BJ (cell line): ENCODE measurements around the gene CAMK2N2. TPM values are rescaled to one million over a fixed set of nuclear protein-coding genes. Genes with fewer than 3 reads are reported as not detected.

Experiments
- CTCF ChIA-PET: fragments of 350-600 bp; formaldehyde crosslinking; extraction: SDS; loops from one replicate; lab custom pipeline; 2021; ENCODE audit warnings: antibody characterized with exemption, inconsistent platforms; lab: Yijun Ruan, JAX
- POLR2A ChIA-PET: fragments of 300-600 bp; sonication (Branson Sonifier 250); formaldehyde crosslinking; extraction: SDS; loops from one replicate; lab custom pipeline; 2021; ENCODE audit warnings: antibody characterized with exemption; lab: Charles Lee
- DNase-seq: peaks from one replicate; pipeline ENCODE4 v3.0.0-alpha.2; 2011; ENCODE audit warnings: low read depth
- H3K27me3 ChIP-seq: 2 replicates; pipeline ENCODE4 v1.6.0; 2011; ENCODE audit warnings: low read length; ENCODE audit not compliant: control insufficient read depth, insufficient read depth
- H3K36me3 ChIP-seq: 2 replicates; pipeline ENCODE4 v1.5.1; 2011; ENCODE audit warnings: low read length; ENCODE audit not compliant: control insufficient read depth, insufficient read depth
- H3K4me3 ChIP-seq: 2 replicates; pipeline ENCODE4 v1.5.1; 2011; ENCODE audit warnings: low read depth, mild to moderate bottlenecking, control low read depth, low read length
- polyA plus RNA-seq: library from polyadenylated mRNA; depleted of rRNA; stranded (reverse); fragments of >200 nt; gene quantifications from 2 replicates; pipeline ENCODE4 v1.2.3, GENCODE V29; 2011
- TF ChIP-seq, protein P1 (sequence below): IDR thresholded peaks from 2 replicates; pipeline ENCODE4 v1.5.1; 2011; ENCODE audit warnings: low read depth, mild to moderate bottlenecking, control low read depth, inconsistent platforms, low read length, moderate library complexity; ENCODE audit not compliant: insufficient read depth

CAMK2N2 gene
- polyA plus RNA-seq, 1 experiment, result 0.28 TPM

- no peak overlapping the region for H3K4me3 ChIP-seq
- DNase-seq, result no peak
- H3K36me3 ChIP-seq, result no peaks in the 10 kb centered on the region
- POLR2A ChIA-PET, result no interaction called here
- TF ChIP-seq, protein P1, sequence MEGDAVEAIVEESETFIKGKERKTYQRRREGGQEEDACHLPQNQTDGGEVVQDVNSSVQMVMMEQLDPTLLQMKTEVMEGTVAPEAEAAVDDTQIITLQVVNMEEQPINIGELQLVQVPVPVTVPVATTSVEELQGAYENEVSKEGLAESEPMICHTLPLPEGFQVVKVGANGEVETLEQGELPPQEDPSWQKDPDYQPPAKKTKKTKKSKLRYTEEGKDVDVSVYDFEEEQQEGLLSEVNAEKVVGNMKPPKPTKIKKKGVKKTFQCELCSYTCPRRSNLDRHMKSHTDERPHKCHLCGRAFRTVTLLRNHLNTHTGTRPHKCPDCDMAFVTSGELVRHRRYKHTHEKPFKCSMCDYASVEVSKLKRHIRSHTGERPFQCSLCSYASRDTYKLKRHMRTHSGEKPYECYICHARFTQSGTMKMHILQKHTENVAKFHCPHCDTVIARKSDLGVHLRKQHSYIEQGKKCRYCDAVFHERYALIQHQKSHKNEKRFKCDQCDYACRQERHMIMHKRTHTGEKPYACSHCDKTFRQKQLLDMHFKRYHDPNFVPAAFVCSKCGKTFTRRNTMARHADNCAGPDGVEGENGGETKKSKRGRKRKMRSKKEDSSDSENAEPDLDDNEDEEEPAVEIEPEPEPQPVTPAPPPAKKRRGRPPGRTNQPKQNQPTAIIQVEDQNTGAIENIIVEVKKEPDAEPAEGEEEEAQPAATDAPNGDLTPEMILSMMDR, result no peak
- CTCF ChIA-PET, result interaction anchor here (0.6 to 1.1 kb wide), 2 partner anchors 9 to 19 kb away, joined by 3 read pairs; no protein-coding TSS in a partner anchor
- peaks cover 42% of the 10 kb centered on the region for H3K27me3 ChIP-seq
Observed at GRCh38 chr3:184230603-184231528, 30.5 kb downstream of the CAMK2N2 start.

DNA sequence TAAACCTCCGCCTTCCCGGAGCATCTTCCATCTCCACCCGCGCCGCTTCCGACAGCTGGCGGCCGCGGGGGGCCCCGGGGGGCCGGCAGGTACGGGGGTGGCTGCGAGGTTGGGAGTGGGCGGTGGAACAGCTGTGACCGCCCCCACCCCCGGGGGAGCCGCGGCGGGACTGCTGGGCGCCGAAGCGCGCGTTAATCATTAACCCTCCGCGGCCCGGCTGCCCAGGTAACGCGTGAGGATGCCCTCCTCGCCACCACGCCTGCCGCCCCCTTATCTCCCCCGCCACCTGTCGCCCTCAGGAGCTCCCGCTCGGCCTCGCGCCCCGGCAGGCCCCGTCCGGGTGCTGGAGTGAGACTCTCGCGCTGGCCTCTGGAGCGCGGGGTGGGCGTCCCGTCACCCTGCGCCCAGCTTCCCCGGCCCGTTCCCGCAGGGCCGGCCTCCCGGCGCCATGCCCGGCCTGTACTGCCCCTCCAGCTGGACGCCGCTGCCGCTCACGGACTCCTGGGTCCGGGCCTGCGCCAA lies 31.2 kb downstream of the CAMK2N2 start:
- no peak overlapping the region for H3K4me3 ChIP-seq
- no peak for DNase-seq
- H3K27me3 ChIP-seq, result peaks cover 42% of the 10 kb centered on the region
- POLR2A ChIA-PET, result no interaction called here
- CTCF ChIA-PET, result interaction anchor here (0.6 to 1.1 kb wide), 2 partner anchors 8 to 20 kb away, joined by 3 read pairs; no protein-coding TSS in a partner anchor
- TF ChIP-seq, protein P1, result no peak
- H3K36me3 ChIP-seq, result no peaks in the 10 kb centered on the region

GRCh38 chr3:184229394-184230080 lies 31.8 kb downstream of the CAMK2N2 start, which contains the start of gene VWA5B2:
Gene VWA5B2, plus strand, starts transcription at chr3:184229585. Its CDS starts 944 bp downstream, at chr3:184230529.
- DNase-seq, result no peak
- TF ChIP-seq, protein P1, result no peak
- peak within 1 kb of the TSS; percentile 25 for H3K4me3 ChIP-seq
- CTCF ChIA-PET, result interaction anchor here (0.6 to 5.4 kb wide), 5 partner anchors 8 to 178 kb away, joined by 3 to 54 read pairs (median 3); no protein-coding TSS in a partner anchor
- POLR2A ChIA-PET, result no interaction called here
- H3K27me3 ChIP-seq, result peaks cover 42% of the 10 kb centered on the region
- H3K36me3 ChIP-seq, result no peaks in the 10 kb centered on the region

GRCh38 chr3:184228376-184229137 lies 32.8 kb downstream of the CAMK2N2 start:
- Histone ChIP-seq H3K27me3 (peaks cover 44% of the 10 kb centered on the region), H3K36me3 (no peaks in the 10 kb centered on the region), H3K4me3 (no peak overlapping the region)
- no peak for DNase-seq
- TF ChIP-seq, protein P1, result no peak
- POLR2A ChIA-PET, result no interaction called here
- CTCF ChIA-PET, result interaction anchor here (0.9 to 5.4 kb wide), 28 partner anchors 10 to 332 kb away, joined by 3 to 54 read pairs (median 6); partner anchors contain the start of genes ABCC5, ABCF3, CAMK2N2 and EEF1AKMT4
